Measurements from ENCODE around the gene BID.

The BID gene

DNA sequence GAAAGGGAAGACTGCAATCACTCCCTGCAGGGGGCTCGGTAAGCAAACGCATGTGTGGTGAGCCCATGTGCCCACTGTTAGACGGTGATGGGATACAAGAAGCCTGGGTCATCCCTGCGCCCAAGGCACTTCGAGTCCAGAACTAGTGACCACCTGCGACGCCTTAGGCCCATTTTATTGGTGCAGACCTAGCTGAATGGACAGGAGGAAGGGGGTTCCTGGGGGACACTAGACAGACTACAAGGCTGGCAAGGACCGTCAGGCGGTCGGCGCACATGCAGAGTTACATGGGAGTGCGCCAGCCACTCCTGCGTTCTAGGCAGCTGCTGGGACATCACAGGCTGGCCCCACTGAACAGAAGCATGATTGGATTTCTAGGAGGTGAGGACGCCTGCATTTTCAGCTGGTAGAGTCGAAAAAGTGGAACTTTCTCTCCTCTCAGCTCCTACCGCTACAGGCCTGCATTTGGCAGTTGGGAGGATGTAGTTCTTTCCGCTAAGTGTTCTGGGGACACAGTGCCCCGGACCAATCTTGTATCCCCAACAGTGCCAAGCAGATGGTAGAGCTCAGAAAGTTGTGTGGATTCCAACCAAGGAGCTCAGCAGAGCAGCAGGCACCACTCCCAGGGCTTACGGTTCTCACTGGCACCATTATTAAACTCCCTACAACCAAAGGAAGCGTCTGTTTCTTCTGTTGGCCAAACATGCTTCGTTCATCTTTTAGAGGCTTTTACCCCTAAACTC is 35.7 kb downstream of the BID start:
- DNase-seq (ENCODE audit: low read depth in 2 of 2) = no peak

DNA sequence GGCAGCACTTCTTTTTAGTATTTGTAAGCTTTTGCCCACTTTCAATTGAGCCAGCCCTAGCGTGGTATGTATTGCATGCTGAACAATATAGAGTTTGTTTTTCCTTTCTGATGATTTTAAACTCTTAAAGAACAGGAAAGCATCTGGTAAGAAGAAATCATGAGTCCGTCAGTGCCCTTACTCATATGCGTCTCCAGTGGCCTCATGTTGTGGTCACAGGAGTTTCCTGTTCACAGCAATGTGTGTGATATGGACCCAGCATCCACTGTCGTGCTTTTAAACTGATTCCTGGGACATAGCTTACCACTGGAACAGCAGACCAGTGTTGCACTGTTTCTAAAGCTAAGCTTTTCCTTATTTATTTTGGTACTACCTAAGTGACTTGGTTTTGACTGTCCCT is 40.1 kb downstream of the BID start:
- DNase-seq (ENCODE audit: low read depth in 2 of 2) = peak; percentile 12 to 14

DNA sequence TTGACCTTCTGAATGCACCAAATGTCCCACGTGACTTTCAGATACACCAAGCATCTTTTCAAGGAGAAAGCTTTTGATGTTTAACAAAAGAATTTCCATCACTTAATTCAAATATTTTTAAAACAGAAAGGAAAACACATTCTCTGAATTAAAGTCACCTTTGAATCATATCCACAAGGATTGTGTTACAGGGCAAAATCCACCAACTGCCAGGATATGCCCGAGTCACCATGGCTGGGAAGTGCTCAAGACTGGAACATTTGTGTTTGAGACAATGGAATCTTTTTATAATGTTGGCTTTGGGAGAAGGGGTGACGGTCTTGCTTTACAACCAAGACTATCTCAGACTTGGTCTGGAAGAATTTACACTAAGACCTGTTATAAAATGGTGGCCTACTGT is 40.8 kb downstream of the BID start:
- no peak for DNase-seq (ENCODE audit: low read depth in 2 of 2)

DNA sequence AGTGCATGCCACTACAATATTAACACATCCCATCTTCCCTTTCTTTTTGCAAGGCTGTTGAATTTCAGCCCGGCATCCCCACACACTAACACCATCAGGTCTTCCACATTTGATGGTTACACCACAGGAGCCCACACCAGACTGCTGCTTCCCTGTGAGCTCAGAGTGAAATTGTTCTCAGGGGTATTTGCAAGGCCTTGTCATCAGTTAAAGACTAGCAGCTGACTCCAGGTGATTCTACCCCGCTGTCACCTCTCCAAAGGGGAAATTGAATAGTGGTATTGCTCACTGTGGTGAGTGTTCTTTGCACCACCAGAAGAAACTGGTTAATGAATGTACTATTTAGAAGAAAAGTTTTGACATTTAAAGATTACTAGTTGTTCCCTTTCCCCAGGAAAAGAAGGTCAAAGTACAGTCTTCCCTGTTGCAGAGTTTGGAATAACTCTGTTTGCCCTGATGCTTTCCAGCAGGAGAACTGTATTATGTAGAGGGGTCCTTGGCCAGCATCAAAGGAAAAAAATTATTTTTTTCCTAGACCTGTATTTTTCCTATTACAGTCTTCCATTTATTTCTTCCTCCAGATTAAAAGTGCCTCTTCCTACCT is 41.9 kb downstream of the BID start:
- no peak for DNase-seq (ENCODE audit: low read depth in 2 of 2)

DNA sequence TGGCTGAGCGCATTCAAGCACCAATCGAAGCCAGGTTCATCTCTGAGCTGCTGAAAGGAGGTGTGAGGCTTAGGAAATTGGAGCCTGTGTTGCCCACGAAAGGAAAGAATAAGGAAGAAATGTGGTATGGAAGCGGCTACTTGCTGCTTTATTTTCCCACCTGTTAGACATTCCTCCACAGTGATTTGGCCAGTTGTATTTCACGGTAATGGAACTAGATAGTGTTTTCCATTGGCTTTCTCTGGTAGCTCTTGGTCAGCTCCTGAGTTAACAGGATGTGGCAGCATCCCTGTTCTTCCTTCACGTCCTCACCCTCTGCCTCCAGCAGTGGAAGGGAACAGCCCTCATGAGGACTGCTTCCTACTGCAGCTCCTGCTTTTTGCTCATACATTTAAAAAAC is 44.7 kb downstream of the BID start:
- DNase-seq (ENCODE audit: low read depth in 2 of 2) = no peak

DNA sequence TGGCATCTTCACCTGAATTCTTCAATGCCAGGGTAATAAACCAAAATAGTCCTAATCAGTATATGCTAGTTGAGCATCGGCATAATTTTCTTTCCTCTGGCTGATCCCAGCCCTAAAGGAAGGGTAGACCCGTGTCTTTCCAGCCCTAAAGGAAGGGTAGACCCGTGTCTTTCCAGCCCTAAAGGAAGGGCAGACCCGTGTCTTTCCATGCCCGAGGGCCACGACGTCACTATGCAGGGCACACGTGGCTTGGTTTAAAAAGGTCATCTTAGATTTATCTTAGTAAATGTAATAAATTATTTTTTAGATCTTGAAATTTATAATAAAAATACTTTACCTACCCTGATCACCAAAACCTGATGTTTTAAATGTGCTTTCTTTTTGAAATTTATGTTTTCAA is 45.5 kb downstream of the BID start:
- no peak for DNase-seq (ENCODE audit: low read depth in 2 of 2)

DNA sequence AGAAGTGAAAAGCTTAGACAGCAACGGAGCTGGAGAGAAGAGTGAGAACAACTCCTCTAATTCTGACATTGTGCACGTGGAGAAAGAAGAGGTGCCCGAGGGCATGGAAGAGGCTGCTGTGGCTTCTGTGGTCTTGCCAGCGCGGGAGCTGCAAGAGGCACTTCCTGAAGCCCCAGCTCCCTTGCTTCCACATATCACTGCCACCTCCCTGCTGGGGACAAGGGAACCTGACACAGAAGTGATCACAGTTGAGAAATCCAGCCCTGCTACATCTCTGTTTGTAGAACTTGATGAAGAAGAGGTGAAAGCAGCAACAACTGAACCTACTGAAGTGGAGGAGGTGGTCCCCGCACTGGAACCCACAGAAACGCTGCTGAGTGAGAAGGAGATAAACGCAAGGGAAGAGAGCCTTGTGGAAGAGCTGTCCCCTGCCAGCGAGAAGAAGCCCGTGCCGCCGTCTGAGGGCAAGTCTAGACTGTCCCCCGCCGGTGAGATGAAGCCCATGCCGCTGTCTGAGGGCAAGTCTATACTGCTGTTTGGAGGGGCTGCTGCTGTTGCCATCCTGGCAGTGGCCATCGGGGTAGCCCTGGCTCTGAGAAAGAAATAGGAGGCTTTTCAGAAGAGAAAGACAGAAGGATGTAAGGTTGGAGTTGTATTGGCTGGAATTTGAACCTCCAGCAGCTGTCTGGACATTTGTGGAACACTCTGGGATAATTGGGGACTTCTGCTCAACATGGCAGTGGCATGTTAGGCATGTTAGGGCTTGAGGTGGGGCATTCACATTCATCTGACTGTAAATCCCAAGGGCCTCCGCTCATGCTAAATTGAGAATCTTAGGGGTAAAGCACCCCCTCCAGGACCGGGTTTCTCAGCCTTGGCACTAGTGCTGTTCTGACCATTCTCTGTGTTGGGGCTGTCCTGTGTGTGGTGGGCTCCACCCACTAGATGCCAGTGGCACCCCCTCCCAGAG is 47.1 kb downstream of the BID start:
- no peak for DNase-seq (ENCODE audit: low read depth in 2 of 2)

DNA sequence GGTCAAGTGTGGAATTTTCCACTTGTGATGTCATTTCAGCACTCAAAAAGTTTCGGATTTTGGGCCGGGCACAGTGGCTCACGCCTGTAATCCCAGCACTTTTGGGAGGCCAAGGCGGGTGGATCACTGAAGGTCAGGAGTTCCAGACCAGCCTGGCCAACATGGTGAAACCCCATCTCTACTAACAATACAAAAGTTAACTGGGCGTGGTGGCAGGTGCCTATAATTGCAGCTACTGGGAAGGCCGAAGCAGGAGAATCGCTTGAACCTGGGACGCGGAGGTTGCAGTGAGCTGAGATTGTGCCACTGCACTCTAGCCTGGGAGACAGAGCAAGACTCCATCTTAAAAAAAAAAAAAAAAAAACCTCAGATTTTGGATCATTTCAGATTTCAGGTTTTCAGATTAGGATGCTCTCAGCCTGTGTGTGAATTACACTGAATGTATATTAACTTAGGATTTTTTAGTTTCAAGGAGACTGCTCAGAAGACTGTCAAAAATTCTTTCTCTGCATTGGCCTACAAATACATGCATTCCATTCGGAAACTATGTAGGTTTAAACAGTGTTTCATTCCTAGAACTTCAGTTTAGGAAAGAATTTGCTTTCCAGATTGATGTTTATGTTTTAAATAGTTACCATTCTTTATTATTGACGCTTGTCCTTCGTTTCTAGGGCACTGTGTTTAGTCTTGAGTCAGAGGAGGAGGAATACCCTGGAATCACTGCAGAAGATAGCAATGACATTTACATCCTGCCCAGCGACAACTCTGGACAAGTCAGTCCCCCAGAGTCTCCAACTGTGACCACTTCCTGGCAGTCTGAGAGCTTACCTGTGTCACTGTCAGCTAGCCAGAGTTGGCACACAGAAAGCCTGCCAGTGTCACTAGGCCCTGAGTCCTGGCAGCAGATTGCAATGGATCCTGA is 48.0 kb downstream of the BID start:
- no peak for DNase-seq (ENCODE audit: low read depth in 2 of 2)

DNA sequence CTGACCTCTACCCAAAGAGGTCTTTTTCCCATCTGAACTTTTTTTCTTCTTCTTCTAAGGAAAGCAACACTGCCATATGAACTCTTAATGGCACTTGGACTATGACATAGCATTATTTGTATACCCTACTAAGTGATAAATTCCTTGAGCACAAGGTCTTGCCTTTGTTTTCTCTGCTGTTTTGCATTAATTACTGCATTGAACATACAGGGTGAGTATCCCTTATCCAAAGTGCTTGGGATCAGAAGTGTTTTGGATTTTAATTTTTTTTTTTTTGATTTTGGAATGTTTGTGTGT is 48.8 kb downstream of the BID start:
- DNase-seq (ENCODE audit: low read depth in 2 of 2) = no peak

DNA sequence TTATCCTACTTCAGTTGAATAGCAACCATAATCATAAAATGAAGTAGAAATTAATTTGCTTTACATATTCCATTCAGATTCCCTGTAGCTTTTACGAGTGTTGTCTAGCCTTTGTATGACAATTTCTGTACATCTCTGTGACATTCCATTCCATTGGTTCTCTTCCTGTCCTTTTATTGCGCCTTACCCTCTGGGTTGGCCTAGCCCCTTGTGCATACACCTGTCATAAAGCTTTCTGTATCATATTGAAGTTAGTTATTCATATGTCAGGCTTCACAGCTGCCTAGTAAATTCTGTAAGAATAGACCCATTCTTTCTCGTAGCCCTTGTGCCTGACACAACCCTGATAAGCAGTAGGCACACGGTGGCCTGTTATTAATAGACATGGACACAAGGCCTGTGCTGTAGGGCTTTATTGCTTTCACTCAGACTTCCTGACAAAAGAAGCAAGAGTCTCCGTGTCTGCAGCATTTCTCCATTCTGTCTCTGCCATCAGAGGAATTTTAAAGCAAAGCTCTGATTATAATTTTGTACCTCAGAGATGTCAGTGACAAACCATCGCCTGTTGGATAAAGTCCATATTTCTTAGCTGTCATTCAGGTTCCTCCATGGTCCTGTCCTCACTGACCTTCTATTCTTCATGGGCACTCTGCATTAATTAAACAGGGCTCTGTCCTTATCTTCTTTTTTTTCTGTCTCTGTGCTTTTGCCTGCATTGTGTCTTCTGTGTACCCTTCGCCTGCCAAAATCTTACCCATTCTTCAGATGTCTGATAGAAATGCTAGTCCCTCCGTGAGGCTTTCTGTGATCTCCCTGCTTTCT is 49.4 kb downstream of the BID start:
- no peak for DNase-seq (ENCODE audit: low read depth in 2 of 2)

DNA sequence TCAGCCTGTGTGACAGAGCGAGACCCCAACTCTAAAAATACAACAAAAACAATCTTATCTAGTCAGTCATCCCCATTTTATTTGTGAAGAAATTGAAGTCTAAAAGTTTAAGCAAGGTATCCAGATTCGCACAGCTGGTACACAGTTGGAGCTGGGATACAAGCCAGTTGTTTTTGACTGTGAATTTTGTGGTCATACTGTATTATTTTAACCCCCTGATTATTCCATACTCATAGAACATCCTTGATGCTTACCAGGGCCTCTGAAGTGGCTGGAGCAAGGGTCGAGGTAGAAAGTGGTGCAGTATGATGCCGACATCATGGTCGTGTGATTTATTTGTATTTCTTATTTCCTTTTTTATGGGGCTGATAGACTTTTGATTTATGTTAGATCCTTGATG is 50.0 kb downstream of the BID start:
- no peak for DNase-seq (ENCODE audit: low read depth in 2 of 2)

DNA sequence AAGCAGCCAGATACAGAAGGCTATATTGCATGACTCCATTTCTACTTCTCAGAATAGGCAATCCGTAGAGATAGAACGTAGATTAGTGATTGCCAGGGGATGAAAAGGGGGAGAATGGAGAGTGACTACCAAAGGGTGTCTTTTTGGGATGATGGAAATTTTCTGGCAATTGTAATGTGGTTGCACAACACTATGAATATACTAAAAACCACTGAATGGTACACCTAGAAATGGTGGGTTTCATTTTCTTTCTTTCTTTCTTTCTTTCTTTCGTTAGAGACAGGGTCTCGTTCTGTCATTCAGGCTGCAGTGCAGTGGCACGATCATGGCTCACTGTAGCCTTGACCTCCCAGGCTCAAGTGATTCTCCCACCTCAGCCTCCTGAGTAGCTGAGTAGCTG is 54.4 kb downstream of the BID start:
- DNase-seq (ENCODE audit: low read depth in 2 of 2) = no peak

DNA sequence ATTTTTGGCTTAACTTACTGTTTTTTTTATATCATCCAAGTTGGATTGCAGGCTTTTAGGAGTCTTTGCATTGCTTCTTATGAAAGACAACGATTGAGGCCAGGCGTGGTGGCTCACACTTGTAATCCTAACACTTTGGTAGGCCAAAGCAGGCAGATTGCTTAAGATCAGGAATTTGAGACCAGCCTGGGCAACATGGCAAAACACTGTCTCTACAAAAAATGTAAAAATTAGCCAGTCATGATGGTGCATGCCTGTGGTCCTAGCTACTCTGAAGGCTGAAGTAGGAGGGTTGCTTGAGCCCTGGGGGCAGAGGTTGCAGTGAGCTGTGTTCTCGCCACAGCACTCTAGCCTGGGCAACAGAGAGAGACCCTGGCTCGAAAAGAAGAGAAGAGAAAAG is 56.6 kb downstream of the BID start:
- DNase-seq (ENCODE audit: low read depth in 2 of 2) = no peak

DNA sequence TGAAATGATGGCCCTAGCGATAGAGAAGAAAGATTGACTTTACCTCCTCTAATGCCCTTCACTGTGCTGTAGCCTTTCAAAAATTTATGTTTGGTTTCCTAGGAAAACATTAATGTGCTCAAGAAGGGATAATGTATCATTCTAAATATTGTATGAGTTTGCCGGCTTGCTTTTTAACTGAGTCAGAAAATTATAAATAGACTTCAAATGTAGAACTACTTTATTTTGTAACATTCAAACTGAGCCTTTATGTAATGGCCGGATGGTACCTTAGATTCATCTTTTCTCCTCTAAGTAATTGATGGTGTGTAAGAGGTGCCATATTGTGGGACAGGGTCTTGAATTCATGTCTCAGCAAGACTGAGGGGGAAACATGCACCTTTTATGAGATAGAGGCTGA is 57.7 kb downstream of the BID start:
- DNase-seq (ENCODE audit: low read depth in 2 of 2) = no peak

DNA sequence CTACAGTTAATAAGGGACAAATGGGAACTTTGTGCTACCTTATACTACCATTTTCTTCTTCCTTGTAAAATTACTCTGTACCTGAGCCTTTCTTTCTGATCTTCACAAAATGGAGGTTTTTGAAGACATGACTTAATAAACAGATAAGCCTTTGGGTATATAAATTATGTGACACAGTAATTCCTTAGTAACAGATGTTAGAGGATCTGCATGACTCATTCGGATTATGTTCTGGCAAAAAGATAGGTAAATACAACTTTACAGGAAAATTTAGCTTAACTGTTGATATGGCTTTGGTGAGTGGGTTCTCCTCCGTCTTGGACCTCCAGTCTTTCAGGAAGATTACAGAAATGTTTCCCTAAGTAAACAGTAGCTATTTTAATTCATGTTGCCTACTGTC is 61.8 kb downstream of the BID start:
- DNase-seq (ENCODE audit: low read depth in 2 of 2) = no peak

DNA sequence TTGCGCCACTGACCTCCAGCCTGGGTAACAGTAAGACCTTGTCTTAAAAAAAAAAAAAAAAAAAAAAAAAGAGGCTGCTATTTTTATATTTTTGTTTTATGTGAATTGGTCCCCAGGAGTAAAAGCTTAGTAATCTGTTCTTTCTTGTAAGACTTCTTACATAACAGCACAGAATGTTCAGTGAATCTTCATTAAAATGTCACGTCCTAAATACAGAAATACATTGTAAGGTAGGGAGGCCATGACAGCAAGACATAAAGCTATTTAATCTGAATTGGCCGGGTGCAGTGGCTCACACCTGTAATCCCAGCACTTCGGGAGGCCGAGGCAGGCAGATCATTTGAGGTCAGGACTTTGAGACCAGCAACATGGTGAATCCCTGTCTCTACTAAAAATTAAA is 64.2 kb downstream of the BID start:
- DNase-seq (ENCODE audit: low read depth in 2 of 2) = no peak

DNA sequence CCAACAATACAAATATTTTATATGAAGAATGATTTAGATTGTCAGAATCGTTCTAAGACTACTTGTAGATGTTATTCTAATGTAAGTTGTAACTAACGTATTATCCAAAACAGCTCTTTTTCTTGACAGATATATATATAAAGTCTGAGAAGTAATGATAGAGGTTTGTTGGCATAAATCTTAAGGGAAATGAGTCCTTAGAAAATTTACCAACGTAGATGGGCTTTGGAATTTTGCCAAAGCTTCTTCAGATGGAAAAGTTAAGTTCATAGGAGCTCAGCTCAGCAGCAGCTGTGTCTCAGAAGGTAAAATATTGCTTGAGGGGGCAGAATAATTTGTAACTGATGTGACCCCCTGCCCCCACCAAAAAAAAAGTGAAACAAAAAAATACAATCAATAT is 66.7 kb downstream of the BID start:
- no peak for DNase-seq (ENCODE audit: low read depth in 2 of 2)

DNA sequence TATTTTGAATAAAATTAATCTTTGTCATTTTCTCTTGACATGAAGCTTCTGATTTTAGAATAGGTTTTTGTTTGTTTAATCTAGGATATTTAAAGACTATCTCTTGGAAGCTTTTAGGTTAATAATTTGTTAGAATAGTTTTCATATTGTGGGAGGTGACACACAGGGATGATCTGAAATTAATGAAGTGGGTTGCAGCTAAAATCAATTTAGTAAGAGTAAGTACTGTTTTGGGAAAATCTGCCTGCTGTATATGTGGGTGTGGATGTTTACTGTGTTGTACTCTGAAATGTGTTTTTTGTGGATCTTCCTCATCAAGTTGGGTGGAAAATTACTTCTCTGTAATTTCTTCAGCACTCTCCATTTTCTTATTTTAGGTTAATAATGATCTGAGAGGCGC is 67.3 kb downstream of the BID start:
- no peak for DNase-seq (ENCODE audit: low read depth in 2 of 2)

DNA sequence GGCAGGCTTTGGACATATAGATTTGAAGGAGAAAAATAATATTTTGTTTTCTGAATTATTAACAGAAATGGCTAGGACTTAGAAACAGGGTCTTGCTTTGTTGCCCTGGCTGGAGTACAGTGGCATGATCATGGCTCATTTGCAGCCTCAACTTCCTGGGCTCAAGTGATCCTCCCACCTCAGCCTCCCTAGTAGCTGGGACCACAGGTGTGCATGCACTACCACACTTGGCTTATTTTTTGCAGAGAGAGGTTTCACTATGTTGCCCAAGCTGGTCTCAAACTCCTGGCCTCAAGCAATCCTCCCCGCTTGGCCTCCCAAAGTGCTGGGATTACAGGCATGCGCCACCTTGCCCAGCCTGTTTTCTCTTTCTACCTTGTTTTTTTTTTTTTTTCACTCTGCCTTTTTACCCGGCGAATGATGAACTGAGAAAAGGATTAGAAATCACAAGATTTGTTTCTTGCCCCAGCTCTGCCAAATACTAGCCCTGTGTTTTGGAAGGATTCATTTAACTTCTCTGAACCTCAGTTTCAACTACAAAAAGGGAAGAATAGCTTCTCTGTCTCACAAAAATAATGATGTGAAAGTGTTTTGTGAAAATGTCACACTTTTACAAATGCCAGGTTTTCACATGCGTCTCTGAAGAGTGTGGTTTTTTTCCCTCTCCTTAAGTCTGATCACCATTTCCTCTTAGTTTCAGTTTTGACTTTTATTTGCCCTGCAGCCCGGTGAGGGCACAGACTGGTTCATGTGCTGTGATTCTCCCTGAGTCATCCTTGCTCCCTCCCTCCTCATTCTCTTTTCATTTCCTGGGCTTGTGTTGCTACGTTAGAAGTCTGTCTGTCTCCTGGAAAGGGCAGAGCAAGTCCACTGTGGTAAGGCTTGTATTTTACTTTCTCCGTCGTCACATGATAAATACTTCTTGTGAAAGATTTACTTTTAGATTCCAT is 68.0 kb downstream of the BID start:
- peak; percentile 20 to 21 for DNase-seq (ENCODE audit: low read depth in 2 of 2)

DNA sequence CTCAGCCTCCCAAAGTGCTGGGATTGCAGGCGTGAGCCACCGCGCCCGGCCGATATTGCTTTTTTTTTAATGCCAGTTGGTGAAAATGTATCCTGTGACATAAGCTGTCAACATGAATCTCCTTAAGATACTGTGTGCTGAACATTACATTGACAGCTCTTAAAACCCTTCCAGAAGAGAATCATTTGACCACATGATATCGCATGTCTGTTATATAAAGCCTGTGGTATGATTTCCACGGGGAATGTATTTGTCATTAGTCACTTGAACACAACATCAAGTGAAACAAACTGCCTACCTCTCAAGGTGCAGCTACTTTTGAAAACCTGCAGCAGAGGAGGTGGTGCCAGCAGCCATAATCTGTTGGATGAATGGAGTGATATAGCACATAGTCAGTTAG is 68.7 kb downstream of the BID start:
- DNase-seq (ENCODE audit: low read depth in 2 of 2) = no peak

Data from stimulated activated CD4-positive, alpha-beta T cell treated with anti-CD3 and anti-CD28 coated beads, Interleukin-15, amount 100 ng/mL, for 48 hours (primary cell).